Measurements from ENCODE around the gene OR8B2. TPM values are rescaled to one million over a fixed set of nuclear protein-coding genes. Genes with fewer than 3 reads are reported as not detected.
A peak's percentile ranks its signal among the peaks of the same experiment; 100 is the strongest.

OR8B2 gene
- polyA plus RNA-seq, 3 donors: not detected

GRCh38 chr11:124415356-124415923 lies 31.1 kb upstream of the OR8B2 start:
- DNase-seq: peak in 1 of 3 donors; percentile 10
- H3K36me3 Mint-ChIP-seq: no peaks in the 10 kb centered on the region
- Histone ChIP-seq H3K9me3 (replicated peaks in 1 of 2; ENCODE audit: control insufficient read depth in 1 of 2, insufficient read depth in 1 of 2, low read length in 2 of 2) (no peaks in the 10 kb centered on the region), H3K4me1 (ENCODE audit: control insufficient read depth in 1 of 2, insufficient read depth in 2 of 2, low read length in 2 of 2) (no peaks in the 10 kb centered on the region), H2AFZ (ENCODE audit: insufficient read depth, low read depth, low read length, poor library complexity, severe bottlenecking) (no peak overlapping the region), H3K27ac (ENCODE audit: low read depth in 1 of 2, low read length in 2 of 2) (no peak overlapping the region), H3K79me2 (ENCODE audit: insufficient read depth, low read length) (no peaks in the 10 kb centered on the region), H3K27me3 (ENCODE audit: control insufficient read depth in 2 of 2, insufficient read depth in 2 of 2, low read length in 2 of 2) (peaks cover 0 to 2% of the 10 kb centered on the region in 2 donors), H3K36me3 (replicated peaks in 1 of 2; ENCODE audit: control insufficient read depth in 1 of 2, insufficient read depth in 2 of 2, low read length in 2 of 2) (no peaks in the 10 kb centered on the region), H4K20me1 (ENCODE audit: insufficient read depth, low read length) (no peaks in the 10 kb centered on the region), H3K9ac (ENCODE audit: insufficient read depth, low read length, poor library complexity, severe bottlenecking) (no peak overlapping the region), H3K4me3 (replicated peaks in 1 of 3; ENCODE audit: low read depth in 2 of 3, low read length in 3 of 3) (no peak overlapping the region), H3K4me2 (replicated peaks; ENCODE audit: extremely low read depth, low read length, poor library complexity, severe bottlenecking) (no peak overlapping the region)
- TF ChIP-seq, protein P1, sequence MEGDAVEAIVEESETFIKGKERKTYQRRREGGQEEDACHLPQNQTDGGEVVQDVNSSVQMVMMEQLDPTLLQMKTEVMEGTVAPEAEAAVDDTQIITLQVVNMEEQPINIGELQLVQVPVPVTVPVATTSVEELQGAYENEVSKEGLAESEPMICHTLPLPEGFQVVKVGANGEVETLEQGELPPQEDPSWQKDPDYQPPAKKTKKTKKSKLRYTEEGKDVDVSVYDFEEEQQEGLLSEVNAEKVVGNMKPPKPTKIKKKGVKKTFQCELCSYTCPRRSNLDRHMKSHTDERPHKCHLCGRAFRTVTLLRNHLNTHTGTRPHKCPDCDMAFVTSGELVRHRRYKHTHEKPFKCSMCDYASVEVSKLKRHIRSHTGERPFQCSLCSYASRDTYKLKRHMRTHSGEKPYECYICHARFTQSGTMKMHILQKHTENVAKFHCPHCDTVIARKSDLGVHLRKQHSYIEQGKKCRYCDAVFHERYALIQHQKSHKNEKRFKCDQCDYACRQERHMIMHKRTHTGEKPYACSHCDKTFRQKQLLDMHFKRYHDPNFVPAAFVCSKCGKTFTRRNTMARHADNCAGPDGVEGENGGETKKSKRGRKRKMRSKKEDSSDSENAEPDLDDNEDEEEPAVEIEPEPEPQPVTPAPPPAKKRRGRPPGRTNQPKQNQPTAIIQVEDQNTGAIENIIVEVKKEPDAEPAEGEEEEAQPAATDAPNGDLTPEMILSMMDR (IDR thresholded peaks at IDR 0.05): peak; percentile 86
- intact Hi-C loops (cut with micrococcal nuclease): loop anchor here in 1 of 2 donors (10.0 kb wide), 2 partner anchors 341 to 429 kb away; no protein-coding TSS in a partner anchor
- H3K27ac Mint-ChIP-seq: no peak overlapping the region
- no CpG with 5 or more reads among the region's 5 CpGs for WGBS (ENCODE audit: insufficient coverage)
- H3K4me1 Mint-ChIP-seq: no peaks in the 10 kb centered on the region
- H3K9me3 Mint-ChIP-seq: no peaks in the 10 kb centered on the region
- peaks cover 0 to 12% (median 6%) of the 10 kb centered on the region in 3 donors for H3K27me3 Mint-ChIP-seq (ENCODE audit: low read depth in 3 of 3)
- no peak overlapping the region for H3K4me3 Mint-ChIP-seq

DNA sequence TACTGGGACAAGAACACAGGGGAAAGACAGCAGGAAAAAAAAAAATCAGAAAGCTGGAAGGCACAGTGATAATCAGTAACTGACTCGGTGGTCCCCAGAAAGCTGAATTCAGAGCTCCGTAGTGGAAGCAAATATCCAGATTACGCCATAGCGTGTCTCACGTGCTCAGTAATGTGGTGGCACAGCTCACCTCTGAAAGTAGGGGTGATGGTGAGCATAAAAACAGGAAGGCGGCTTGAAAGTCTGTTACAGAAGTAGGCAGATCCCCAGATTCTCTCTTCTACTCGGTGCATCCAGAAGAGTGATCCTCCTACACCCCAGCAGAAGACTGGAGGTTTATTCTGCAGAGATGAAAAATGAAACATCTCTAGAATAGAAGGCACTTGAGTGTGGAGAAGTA lies 25.6 kb upstream of the OR8B2 start:
- DNase-seq: no peak
- H3K79me2 ChIP-seq (ENCODE audit: insufficient read depth, low read length): no peaks in the 10 kb centered on the region
- H3K4me3 Mint-ChIP-seq: no peak overlapping the region
- no peak overlapping the region for H3K4me2 ChIP-seq (replicated peaks; ENCODE audit: extremely low read depth, low read length, poor library complexity, severe bottlenecking)
- H3K36me3 ChIP-seq (replicated peaks in 1 of 2; ENCODE audit: control insufficient read depth in 1 of 2, insufficient read depth in 2 of 2, low read length in 2 of 2): no peaks in the 10 kb centered on the region
- peaks cover 7% of the 10 kb centered on the region for H3K4me1 Mint-ChIP-seq
- H3K9me3 Mint-ChIP-seq: no peaks in the 10 kb centered on the region
- intact Hi-C loops (cut with micrococcal nuclease): loop anchor here in 1 of 2 donors (10.0 kb wide), 2 partner anchors 335 to 435 kb away; no protein-coding TSS in a partner anchor
- TF ChIP-seq, protein P1 (IDR thresholded peaks at IDR 0.05): no peak
- 83% methylated on average over 2 of the region's 7 CpGs for WGBS (ENCODE audit: insufficient coverage)
- H3K27ac Mint-ChIP-seq: peak overlapping the region in 1 of 7 donors; percentile 1
- H3K27ac ChIP-seq (ENCODE audit: low read depth in 1 of 2, low read length in 2 of 2): no peak overlapping the region
- no peaks in the 10 kb centered on the region for H3K9me3 ChIP-seq (replicated peaks in 1 of 2; ENCODE audit: control insufficient read depth in 1 of 2, insufficient read depth in 1 of 2, low read length in 2 of 2)
- H2AFZ ChIP-seq (ENCODE audit: insufficient read depth, low read depth, low read length, poor library complexity, severe bottlenecking): no peak overlapping the region
- H3K27me3 Mint-ChIP-seq (ENCODE audit: low read depth in 3 of 3): peaks cover 5 to 11% (median 10%) of the 10 kb centered on the region in 3 donors
- H3K4me1 ChIP-seq (ENCODE audit: control insufficient read depth in 1 of 2, insufficient read depth in 2 of 2, low read length in 2 of 2): no peaks in the 10 kb centered on the region
- no peak overlapping the region for H3K9ac ChIP-seq (ENCODE audit: insufficient read depth, low read length, poor library complexity, severe bottlenecking)
- no peaks in the 10 kb centered on the region for H4K20me1 ChIP-seq (ENCODE audit: insufficient read depth, low read length)
- no peaks in the 10 kb centered on the region for H3K27me3 ChIP-seq (ENCODE audit: control insufficient read depth in 2 of 2, insufficient read depth in 2 of 2, low read length in 2 of 2)
- no peak overlapping the region for H3K4me3 ChIP-seq (replicated peaks in 1 of 3; ENCODE audit: low read depth in 2 of 3, low read length in 3 of 3)
- no peaks in the 10 kb centered on the region for H3K36me3 Mint-ChIP-seq

All from CD14-positive monocyte (primary cell).